Upper lobe of left lung (tissue), 4 donors: Measurements from ENCODE around the gene BRD1.

ENCODE experiments used
- EP300 ChIP-seq, 4 donors: sonication (generic); formaldehyde crosslinking; IDR thresholded peaks; one replicate each; pipeline ENCODE4 v1.5.1; 2017; ENCODE audit warnings: antibody characterized with exemption in 4 of 4, control low read depth in 2 of 4
- POLR2A ChIP-seq, 4 donors: fragments of 450-650 bp; IDR thresholded peaks; one replicate each; pipeline ENCODE4 v1.5.1; 2016 to 2017; ENCODE audit warnings: antibody characterized with exemption in 4 of 4, mild to moderate bottlenecking in 2 of 4
- POLR2AphosphoS5 ChIP-seq, 2 donors: sonication (generic); formaldehyde crosslinking; IDR thresholded peaks; one replicate each; pipeline ENCODE4 v1.5.1; 2017; ENCODE audit warnings: antibody characterized with exemption in 2 of 2
- TF ChIP-seq, protein P1 (sequence below), 6 experiments: fragments of 450-650 bp in 4 of 6; fragments of 200-600 bp in 2 of 6; sonication (generic) in 2 of 6; IDR thresholded peaks; one replicate each; pipeline ENCODE4 v1.5.1; 2016 to 2019; ENCODE audit warnings: antibody characterized with exemption in 6 of 6

DNA sequence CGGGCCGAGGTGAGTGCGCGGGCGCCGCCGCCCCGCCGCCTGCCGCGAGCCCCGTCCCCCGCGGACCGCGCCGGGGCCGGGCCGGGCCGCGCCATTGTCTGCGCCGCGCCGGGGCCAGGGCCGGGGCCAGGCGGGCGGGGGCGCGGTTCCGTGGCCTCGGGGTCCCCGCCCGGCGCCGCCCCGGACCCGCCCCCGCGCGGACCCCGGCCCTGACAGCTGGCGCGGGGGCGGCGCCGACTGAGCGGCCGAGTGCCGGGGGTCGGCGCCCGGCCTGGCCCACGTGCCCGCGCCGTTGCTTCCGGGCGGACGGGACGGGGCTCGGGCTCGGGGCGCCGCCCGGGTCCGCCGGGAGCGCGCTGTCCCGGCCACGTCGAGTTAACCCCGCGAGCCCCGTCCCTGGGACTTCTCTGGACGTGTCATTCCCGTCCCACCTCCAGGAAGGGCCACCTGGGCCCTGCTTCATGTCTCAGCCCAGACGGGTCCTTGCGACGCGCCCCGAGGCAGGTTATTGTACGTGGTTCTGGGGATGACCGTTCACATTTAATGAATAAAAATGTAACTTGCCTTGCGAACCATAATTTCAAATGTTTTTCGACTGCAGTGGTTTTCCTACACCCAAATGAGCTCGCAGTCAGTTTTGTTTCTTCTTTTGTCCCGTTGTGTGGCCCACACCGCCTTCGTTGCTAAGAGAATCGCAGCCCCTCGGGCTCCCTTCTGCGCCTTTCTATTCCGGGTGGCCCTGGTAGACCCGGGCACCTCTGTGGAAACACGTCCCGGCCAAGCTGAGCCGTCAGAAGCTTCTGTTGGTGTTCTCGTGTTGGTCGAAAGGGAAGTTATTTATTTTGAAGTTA, 26.5 kb upstream of the BRD1 start:
- TF ChIP-seq, protein P1, sequence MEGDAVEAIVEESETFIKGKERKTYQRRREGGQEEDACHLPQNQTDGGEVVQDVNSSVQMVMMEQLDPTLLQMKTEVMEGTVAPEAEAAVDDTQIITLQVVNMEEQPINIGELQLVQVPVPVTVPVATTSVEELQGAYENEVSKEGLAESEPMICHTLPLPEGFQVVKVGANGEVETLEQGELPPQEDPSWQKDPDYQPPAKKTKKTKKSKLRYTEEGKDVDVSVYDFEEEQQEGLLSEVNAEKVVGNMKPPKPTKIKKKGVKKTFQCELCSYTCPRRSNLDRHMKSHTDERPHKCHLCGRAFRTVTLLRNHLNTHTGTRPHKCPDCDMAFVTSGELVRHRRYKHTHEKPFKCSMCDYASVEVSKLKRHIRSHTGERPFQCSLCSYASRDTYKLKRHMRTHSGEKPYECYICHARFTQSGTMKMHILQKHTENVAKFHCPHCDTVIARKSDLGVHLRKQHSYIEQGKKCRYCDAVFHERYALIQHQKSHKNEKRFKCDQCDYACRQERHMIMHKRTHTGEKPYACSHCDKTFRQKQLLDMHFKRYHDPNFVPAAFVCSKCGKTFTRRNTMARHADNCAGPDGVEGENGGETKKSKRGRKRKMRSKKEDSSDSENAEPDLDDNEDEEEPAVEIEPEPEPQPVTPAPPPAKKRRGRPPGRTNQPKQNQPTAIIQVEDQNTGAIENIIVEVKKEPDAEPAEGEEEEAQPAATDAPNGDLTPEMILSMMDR (IDR thresholded peaks at IDR 0.05), result no peak
- TF ChIP-seq POLR2A (IDR thresholded peaks at IDR 0.05) (peak in 2 of 4 donors; percentile 15 to 32), EP300 (IDR thresholded peaks at IDR 0.05) (no peak), POLR2AphosphoS5 (IDR thresholded peaks at IDR 0.05) (peak in 1 of 2 donors; percentile 16)
